ENCODE results near the gene CPNE2. TPM values are rescaled to one million over a fixed set of nuclear protein-coding genes. Genes with fewer than 3 reads are reported as not detected.

Gene CPNE2
- total RNA-seq, 1 experiment from 2014 or later = 43.4 TPM

DNA sequence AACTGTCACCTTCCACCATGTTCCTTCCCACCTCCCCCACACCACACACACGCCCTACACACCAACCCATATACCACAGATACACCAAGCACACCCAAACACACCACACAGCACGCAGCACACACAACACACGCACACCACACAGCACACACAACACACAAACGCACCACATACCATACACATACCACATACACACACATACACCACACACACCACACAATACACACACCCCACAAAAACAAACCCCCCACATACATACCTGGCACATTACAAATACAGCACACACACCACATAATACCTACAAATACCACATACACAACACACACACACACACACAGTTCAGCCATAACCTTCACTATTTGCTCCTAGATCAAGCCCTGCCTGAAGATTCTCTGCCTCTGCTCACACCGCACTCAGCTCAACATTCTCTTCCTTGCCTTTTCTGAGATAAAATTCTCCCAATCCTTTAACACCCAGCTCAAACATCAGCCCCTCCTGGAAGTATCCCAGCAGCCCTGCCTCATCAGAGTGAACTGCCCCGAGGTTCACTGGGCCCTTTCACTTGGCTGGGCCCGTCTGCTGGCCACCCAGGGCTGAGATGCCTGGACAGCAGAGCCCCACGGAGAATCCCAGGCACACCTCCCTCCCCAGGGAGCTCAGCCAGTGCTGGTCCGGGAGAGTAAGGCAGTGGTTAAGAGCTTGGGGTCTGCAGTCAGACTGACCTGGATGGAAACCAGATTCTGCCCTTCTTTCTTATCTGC lies 31.9 kb upstream of the CPNE2 start:
- CTCF ChIA-PET = no interaction called here
- no peak overlapping the region for H3K27ac ChIP-seq (ENCODE audit: low read length)
- POLR2A ChIA-PET = no interaction called here
- DNase-seq (ENCODE audit: low read depth, low spot score) (no peak), ATAC-seq (peak; percentile 54)
- H3K4me1 ChIP-seq (ENCODE audit: control insufficient read depth, insufficient read depth, low read length) = peaks cover 3% of the 10 kb centered on the region; the same call in 1 of the 2 replicates
- no peaks in the 10 kb centered on the region for H3K9me3 ChIP-seq (ENCODE audit: control insufficient read depth, insufficient read depth, low read depth, low read length)
- no TSS peak for BruUV-seq (replicated peaks)
- intact Hi-C loops (cut with micrococcal nuclease; ENCODE audit: unreplicated experiment) (no loop called here), in situ Hi-C loops (cut with HindIII; ENCODE audit: low pct_unique_long_range_greater_than_20kb, low sequenced_read_pairs) (no loop called here)
- no peaks in the 10 kb centered on the region for H3K36me3 ChIP-seq (ENCODE audit: control insufficient read depth, insufficient read depth, low read length)
- no peak for TF ChIP-seq TCF7L2 (IDR thresholded peaks at IDR 0.05; ENCODE audit: low read depth, low read length)
- TF ChIP-seq REST (IDR thresholded peaks at IDR 0.05; ENCODE audit: insufficient read depth in 1 of 2, low read depth in 2 of 2, low read length in 1 of 2) = no peak
- TF ChIP-seq POLR2AphosphoS5 (IDR thresholded peaks at IDR 0.05; ENCODE audit: low read depth, low read length) = no peak
- TF ChIP-seq, protein P1, sequence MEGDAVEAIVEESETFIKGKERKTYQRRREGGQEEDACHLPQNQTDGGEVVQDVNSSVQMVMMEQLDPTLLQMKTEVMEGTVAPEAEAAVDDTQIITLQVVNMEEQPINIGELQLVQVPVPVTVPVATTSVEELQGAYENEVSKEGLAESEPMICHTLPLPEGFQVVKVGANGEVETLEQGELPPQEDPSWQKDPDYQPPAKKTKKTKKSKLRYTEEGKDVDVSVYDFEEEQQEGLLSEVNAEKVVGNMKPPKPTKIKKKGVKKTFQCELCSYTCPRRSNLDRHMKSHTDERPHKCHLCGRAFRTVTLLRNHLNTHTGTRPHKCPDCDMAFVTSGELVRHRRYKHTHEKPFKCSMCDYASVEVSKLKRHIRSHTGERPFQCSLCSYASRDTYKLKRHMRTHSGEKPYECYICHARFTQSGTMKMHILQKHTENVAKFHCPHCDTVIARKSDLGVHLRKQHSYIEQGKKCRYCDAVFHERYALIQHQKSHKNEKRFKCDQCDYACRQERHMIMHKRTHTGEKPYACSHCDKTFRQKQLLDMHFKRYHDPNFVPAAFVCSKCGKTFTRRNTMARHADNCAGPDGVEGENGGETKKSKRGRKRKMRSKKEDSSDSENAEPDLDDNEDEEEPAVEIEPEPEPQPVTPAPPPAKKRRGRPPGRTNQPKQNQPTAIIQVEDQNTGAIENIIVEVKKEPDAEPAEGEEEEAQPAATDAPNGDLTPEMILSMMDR (IDR thresholded peaks at IDR 0.05) = no peak
- no peak for TF ChIP-seq SIN3A (IDR thresholded peaks at IDR 0.05; ENCODE audit: borderline replicate concordance, insufficient read depth, low read depth, low read length)
- H3K27me3 ChIP-seq (ENCODE audit: control insufficient read depth, insufficient read depth, low read length) = no peaks in the 10 kb centered on the region
- no peak overlapping the region for H3K4me3 ChIP-seq (ENCODE audit: low read depth in 2 of 2, low read length in 2 of 2)

DNA sequence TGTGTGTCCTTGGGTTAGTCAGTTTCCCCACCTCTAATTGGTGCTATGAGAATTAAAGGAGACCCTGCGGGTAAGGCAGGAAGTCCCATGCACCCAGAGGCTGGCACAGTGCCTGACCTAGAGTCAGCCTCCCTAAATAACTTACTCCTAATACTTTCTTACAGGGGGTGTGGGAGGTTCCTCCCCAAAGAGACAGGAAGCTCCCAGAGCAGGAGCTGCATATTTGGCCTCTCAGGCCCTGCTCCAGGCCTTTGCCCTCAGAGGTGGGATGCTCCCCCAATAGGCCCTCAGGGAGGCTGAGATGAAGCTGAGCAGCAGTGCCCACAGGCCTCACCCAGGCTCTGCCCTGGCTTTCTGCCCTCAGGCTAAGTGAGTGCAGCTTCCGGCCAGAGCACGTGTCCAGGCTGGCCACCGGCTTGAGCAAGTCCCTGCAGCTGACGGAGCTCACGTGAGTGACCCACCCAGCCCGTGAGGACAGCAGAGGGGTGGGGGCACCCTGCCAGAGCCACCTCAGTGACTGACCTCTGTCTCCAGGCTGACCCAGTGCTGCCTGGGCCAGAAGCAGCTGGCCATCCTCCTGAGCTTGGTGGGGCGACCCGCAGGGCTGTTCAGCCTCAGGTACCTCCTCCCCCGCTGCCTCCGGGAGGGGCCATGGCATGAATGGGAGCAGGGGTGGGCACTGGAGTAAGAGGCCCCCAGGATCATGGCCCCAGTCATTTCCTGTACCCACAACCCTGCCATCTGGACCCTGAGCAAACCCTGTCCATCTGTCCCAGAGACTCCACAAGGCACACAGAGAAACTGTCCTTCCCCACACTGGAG lies 31.1 kb upstream of the CPNE2 start:
- no TSS peak for BruUV-seq (replicated peaks)
- no peak overlapping the region for H3K4me3 ChIP-seq (ENCODE audit: low read depth in 2 of 2, low read length in 2 of 2)
- peaks cover 3% of the 10 kb centered on the region; the same call in 1 of the 2 replicates for H3K4me1 ChIP-seq (ENCODE audit: control insufficient read depth, insufficient read depth, low read length)
- H3K27me3 ChIP-seq (ENCODE audit: control insufficient read depth, insufficient read depth, low read length) = no peaks in the 10 kb centered on the region
- DNase-seq (ENCODE audit: low read depth, low spot score) = no peak
- intact Hi-C loops (cut with micrococcal nuclease; ENCODE audit: unreplicated experiment) (no loop called here), in situ Hi-C loops (cut with HindIII; ENCODE audit: low pct_unique_long_range_greater_than_20kb, low sequenced_read_pairs) (no loop called here)
- peak; percentile 76 for ATAC-seq
- no peaks in the 10 kb centered on the region for H3K36me3 ChIP-seq (ENCODE audit: control insufficient read depth, insufficient read depth, low read length)
- POLR2A ChIA-PET = no interaction called here
- H3K27ac ChIP-seq (ENCODE audit: low read length) = no peak overlapping the region
- TF ChIP-seq SIN3A (IDR thresholded peaks at IDR 0.05; ENCODE audit: borderline replicate concordance, insufficient read depth, low read depth, low read length) (no peak), POLR2AphosphoS5 (IDR thresholded peaks at IDR 0.05; ENCODE audit: low read depth, low read length) (no peak), REST (IDR thresholded peaks at IDR 0.05; ENCODE audit: insufficient read depth in 1 of 2, low read depth in 2 of 2, low read length in 1 of 2) (no peak)
- TF ChIP-seq, protein P1 (IDR thresholded peaks at IDR 0.05) = no peak
- CTCF ChIA-PET = no interaction called here
- no peaks in the 10 kb centered on the region for H3K9me3 ChIP-seq (ENCODE audit: control insufficient read depth, insufficient read depth, low read depth, low read length)
